HG02973 (cell line): ENCODE results near the gene GAPT.
A peak's percentile ranks its signal among the peaks of the same experiment; 100 is the strongest.
"Not testable (repeated sequence)": the region's sequence is repeated elsewhere in the genome, so short reads cannot be mapped to it uniquely, and the experiment has no call there.

Experiments
- ATAC-seq: cut with Tn5 transposase; IDR thresholded peaks from one replicate; pipeline ENCODE4 v1.9.1; 2021; ENCODE audit warnings: moderate library complexity; ENCODE audit not compliant: unreplicated experiment

GAPT gene

GRCh38 chr5:58503390-58504046 lies 12.3 kb downstream of the GAPT start:
- ATAC-seq = no peak

GRCh38 chr5:58504766-58505165 lies 13.5 kb downstream of the GAPT start:
- no peak for ATAC-seq

DNA sequence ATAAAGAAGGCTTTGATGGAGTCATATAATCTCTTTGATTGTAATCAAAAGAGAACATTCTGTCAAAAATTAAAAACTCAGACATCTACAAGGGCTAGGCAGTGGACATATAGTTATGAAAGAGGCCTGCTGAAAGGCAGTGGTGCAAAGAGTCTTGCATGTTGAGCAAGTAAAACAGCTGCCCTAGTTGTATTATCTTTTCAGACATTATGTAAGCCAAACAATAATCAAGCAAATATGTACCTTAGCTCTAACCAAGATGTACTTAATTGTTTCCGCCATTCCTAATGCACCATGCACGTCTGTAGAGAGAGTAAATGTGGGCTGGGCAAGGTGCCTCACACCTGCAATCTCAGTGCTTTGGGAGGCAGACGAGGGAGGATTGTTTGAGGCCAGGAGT lies 14.3 kb downstream of the GAPT start:
- ATAC-seq = no peak

DNA sequence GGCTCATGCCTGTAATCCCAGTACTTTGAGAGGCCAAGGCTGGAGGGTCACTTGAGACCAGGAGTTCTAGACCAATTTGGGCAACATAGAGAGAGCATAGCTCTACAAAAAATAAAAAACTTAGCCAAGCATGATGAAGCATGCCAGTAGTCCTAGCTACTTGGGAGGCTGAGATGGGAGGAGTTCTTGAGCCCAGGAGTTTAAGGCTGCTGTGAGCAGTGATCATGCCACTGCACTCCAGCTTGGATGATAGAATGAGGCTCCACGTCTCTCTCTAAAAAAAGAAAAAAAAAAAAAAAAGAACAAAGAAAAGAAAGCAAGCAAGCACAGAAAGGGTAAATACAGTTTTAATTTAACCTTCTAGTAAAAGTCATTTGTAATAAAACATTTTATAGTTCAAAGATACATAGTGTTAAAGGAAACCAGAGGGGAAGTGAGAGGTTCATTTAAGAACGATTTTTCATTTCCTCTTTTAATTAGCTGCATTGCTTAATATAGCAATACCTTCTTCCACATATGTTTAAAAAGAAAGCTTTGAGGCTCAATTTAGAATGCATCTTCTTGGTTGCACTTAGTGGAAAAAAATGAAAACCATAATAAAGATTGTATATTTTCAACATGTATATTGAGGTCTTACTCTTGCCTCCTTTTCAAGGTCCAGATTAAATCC lies 14.9 kb downstream of the GAPT start:
- ATAC-seq = peak; percentile 76

DNA sequence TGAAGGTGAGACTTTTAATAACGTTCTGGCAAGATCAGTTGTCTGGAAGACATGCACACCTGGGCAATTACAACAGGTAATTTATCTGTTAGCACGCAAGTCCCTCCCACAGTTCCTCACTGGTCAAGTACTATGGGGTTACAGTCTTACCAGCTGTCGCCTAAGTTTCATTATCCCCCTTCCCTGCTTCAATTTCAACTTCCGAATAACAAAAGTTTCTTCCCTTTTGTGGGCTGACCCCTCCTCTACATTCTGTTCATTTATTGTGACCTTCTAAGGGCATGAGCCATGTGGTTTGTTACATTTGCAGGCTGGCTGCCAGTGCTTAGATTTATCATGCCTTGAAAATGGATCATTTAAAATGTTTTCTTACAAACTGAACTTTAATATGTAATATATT lies 16.5 kb downstream of the GAPT start:
- ATAC-seq = no peak

- no peak for ATAC-seq
These were observed 26.0 kb downstream of the GAPT start for GRCh38 chr5:58517198-58517597.

- no peak for ATAC-seq
These were observed 32.7 kb downstream of the GAPT start for GRCh38 chr5:58523956-58524355.

GRCh38 chr5:58524571-58524970 lies 33.3 kb downstream of the GAPT start:
- no peak for ATAC-seq

DNA sequence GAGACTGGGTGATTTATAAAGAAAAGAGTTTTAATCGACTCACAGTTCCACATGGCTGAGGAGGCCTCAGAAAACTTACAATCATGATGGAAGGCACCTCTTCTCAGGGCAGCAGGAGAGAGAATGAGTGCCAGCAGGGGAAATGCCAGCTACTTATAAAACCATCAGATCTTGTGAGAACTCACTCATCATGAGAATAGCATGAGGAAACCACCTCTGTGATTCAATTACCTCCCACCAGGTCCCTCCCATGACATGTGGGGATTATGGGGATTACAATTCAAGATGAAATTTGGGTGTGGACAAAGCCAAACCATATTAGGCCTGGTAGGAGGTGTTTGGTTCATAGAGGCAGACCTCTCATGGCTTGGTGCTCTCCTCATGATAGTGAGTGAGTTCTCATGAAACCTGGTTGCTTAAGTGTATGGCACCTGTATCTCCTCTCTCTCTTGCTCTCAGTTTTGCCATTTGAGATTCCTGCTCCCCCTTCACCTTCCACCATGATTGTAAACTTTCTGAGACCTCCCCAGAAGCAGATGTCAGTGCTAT lies 39.8 kb downstream of the GAPT start:
- ATAC-seq = no peak

- not testable (repeated sequence) for ATAC-seq
These were observed 50.7 kb downstream of the GAPT start for GRCh38 chr5:58541935-58542334.

GRCh38 chr5:58542709-58543108 lies 51.5 kb downstream of the GAPT start:
- no peak for ATAC-seq

DNA sequence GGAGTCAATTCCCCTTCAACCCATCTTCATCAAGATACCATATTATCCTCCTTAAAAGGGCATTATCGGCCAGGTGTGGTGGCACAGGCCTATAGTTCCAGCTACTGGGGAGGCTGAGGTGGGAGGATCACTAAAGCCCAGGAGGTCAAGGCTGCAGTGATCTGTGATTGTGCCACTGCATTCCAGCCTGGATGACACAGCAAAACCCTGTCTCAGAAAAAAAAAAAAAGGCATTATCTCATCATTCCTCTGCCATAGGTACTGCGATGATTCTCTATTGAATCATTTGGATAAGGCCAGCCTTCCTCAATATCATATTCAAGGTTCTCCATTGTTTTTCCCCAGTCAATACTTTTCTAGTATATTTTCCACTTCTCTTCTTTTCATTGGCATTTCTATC lies 52.5 kb downstream of the GAPT start:
- ATAC-seq = no peak

DNA sequence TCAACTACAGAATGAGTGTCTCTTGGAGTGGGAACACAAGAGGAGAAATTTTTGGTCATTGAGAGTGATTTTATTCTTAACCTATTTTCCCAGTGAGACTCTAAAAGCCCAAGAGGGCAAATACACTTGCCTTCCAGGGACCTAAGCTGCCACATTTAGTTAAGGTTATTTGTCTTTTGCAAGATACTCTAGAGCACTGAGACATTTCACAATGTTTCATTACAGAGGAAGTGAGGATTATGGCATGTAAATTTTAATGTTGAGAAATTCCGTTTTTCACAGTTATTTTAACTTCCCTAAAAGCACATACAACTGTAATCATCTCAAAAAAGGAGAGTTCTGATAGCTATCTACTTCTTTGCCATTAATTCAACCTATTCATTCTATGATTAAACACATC lies 53.0 kb downstream of the GAPT start:
- ATAC-seq = no peak

- no peak for ATAC-seq
These were observed 53.7 kb downstream of the GAPT start for GRCh38 chr5:58544926-58545325.

DNA sequence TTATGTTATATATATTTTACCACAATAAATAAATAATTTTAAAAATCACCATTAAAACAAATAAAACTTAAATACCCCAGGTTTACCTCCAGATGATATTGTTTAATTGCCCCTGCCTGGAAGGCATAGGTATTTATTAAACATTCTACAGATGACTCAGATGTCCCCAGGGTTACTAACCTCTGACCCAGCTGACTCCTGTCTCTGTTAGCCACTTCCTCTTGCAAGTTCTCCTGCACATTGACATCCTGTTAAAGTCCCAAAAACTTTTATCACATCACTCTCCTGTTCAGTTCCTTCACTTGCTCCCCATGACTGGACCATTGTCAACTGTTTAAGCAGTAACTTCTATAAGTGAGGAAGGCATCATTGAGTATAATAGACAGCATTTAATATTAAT lies 54.7 kb downstream of the GAPT start:
- peak; percentile 100 for ATAC-seq
